SK-N-SH (cell line): ENCODE data around the gene TGOLN2. TPM values are rescaled to one million over a fixed set of nuclear protein-coding genes. Genes with fewer than 3 reads are reported as not detected.

Source experiments
- CTCF ChIA-PET: fragments of 300-600, 350-600 bp; formaldehyde crosslinking; extraction: SDS; loops from one replicate; lab custom pipeline; 2021; lab: Yijun Ruan, JAX
- POLR2A ChIA-PET: fragments of 350-600 bp; sonication (Branson Sonifier 250); formaldehyde crosslinking; extraction: SDS; loops from one replicate; lab custom pipeline; 2020; ENCODE audit warnings: antibody characterized with exemption, inconsistent platforms; lab: Yijun Ruan, JAX
- DNase-seq: peaks from one replicate; pipeline ENCODE4 v3.0.0; 2012
- H2AFZ ChIP-seq: fragments of 200-600 bp; sonication (generic); 2 replicates; pipeline ENCODE4 v1.8.1; 2016; ENCODE audit warnings: antibody characterized with exemption, mild to moderate bottlenecking, low read depth
- H3F3A ChIP-seq: fragments of 200-600 bp; sonication (generic); replicated peaks from 2 replicates; pipeline ENCODE3; 2016; ENCODE audit warnings: antibody characterized with exemption, mild to moderate bottlenecking; ENCODE audit not compliant: insufficient read depth
- H3K27ac ChIP-seq, 2 experiments: fragments of 200-500 bp in 1 of 2; fragments of 200-600 bp in 1 of 2; sonication (Bioruptor generic) in 1 of 2; sonication (generic), shearing (Covaris generic) in 1 of 2; 2 replicates each; pipeline versions ENCODE4 v1.5.1 to v1.6.1; 2014 to 2016; ENCODE audit warnings: low read depth in 2 of 2, inconsistent platforms in 1 of 2, low read length in 1 of 2, mild to moderate bottlenecking in 1 of 2, mixed read lengths in 1 of 2
- H3K27me3 ChIP-seq: fragments of 200-600 bp; sonication (generic), shearing (Covaris generic); 2 replicates; pipeline ENCODE4 v1.6.1; 2016; ENCODE audit warnings: mixed run types; ENCODE audit not compliant: insufficient read depth
- H3K36me3 ChIP-seq, 2 experiments: fragments of 200-500 bp in 1 of 2; fragments of 200-600 bp in 1 of 2; sonication (Bioruptor generic) in 1 of 2; sonication (generic) in 1 of 2; replicated peaks in 1 of 2; 2 replicates each; pipeline versions ENCODE3 to v1.5.1; 2014 to 2016; ENCODE audit warnings: low read length in 1 of 2, mild to moderate bottlenecking in 1 of 2; ENCODE audit not compliant: insufficient read depth in 2 of 2, control insufficient read depth in 1 of 2
- H3K4me1 ChIP-seq, 2 experiments: fragments of 200-500 bp in 1 of 2; fragments of 200-600 bp in 1 of 2; sonication (Bioruptor generic) in 1 of 2; sonication (generic), shearing (Covaris generic) in 1 of 2; 2 replicates each; pipeline versions ENCODE4 v1.5.1 to v1.6.1; 2014 to 2016; ENCODE audit warnings: low read depth in 1 of 2, low read length in 1 of 2, mixed run types in 1 of 2; ENCODE audit not compliant: insufficient read depth in 2 of 2, control insufficient read depth in 1 of 2
- H3K4me2 ChIP-seq: fragments of 200-600 bp; sonication (generic), shearing (Covaris generic); 2 replicates; pipeline ENCODE4 v1.6.1; 2017; ENCODE audit warnings: mixed run types
- H3K4me3 ChIP-seq, 2 experiments: fragments of 200-500 bp in 1 of 2; fragments of 200-600 bp in 1 of 2; sonication (Bioruptor generic) in 1 of 2; sonication (generic), shearing (Covaris generic) in 1 of 2; 2 replicates each; pipeline versions ENCODE4 v1.5.1 to v1.8.1; 2014 to 2016; ENCODE audit warnings: low read depth in 2 of 2, inconsistent platforms in 1 of 2, low read length in 1 of 2, mild to moderate bottlenecking in 1 of 2, mixed read lengths in 1 of 2, moderate library complexity in 1 of 2
- H3K79me2 ChIP-seq: fragments of 200-600 bp; sonication (generic); 2 replicates; pipeline ENCODE4 v1.8.1; 2017; ENCODE audit warnings: mild to moderate bottlenecking; ENCODE audit not compliant: insufficient read depth
- H3K9ac ChIP-seq: fragments of 200-600 bp; sonication (generic); 2 replicates; pipeline ENCODE4 v1.6.1; 2017; ENCODE audit warnings: mixed run types
- H3K9me2 ChIP-seq: fragments of 200-600 bp; sonication (generic); 2 replicates; pipeline ENCODE4 v1.6.1; 2017; ENCODE audit warnings: mixed run types
- H3K9me3 ChIP-seq: fragments of 200-600 bp; sonication (generic); 2 replicates; pipeline ENCODE4 v1.6.1; 2017; ENCODE audit warnings: mixed run types, mild to moderate bottlenecking, moderate library complexity
- H4K20me1 ChIP-seq: fragments of 200-600 bp; sonication (generic); 2 replicates; pipeline ENCODE4 v1.6.1; 2017; ENCODE audit warnings: mild to moderate bottlenecking, mixed run types; ENCODE audit not compliant: insufficient read depth
- CHD2 ChIP-seq: fragments of 150-350 bp; IDR thresholded peaks from 2 replicates; pipeline ENCODE4 v1.6.1; 2018; ENCODE audit warnings: low read length; ENCODE audit not compliant: partially characterized antibody
- ELF1 ChIP-seq: IDR thresholded peaks from 2 replicates; pipeline ENCODE4 v1.4.0; 2012
- EP300 ChIP-seq, 2 experiments: IDR thresholded peaks; 2 replicates each; pipeline versions ENCODE4 v1.4.0 to v1.6.1; 2012; ENCODE audit warnings: borderline replicate concordance in 1 of 2, low read depth in 1 of 2, low read length in 1 of 2
- FOXM1 ChIP-seq: IDR thresholded peaks from 2 replicates; pipeline ENCODE4 v1.4.0; 2012; ENCODE audit warnings: low read depth, mild to moderate bottlenecking
- GATA2 ChIP-seq: sonication (generic); formaldehyde crosslinking; IDR thresholded peaks from 2 replicates; pipeline ENCODE4 v1.5.0; 2020; ENCODE audit warnings: mild to moderate bottlenecking, missing genetic modification reagents
- MAX ChIP-seq: IDR thresholded peaks from 2 replicates; pipeline ENCODE4 v1.4.0; 2012; ENCODE audit warnings: low read depth
- MXI1 ChIP-seq: IDR thresholded peaks from 2 replicates; pipeline ENCODE4 v1.6.1; 2012; ENCODE audit warnings: mild to moderate bottlenecking, low read depth, low read length, improper control_type of control experiment
- NFIC ChIP-seq: IDR thresholded peaks from 2 replicates; pipeline ENCODE4 v1.4.0; 2012; ENCODE audit warnings: borderline replicate concordance
- NRF1 ChIP-seq: IDR thresholded peaks from 2 replicates; pipeline ENCODE4 v1.6.1; 2012; ENCODE audit warnings: low read depth, mild to moderate bottlenecking, low read length
- RXRA ChIP-seq: IDR thresholded peaks from 2 replicates; pipeline ENCODE4 v1.4.0; 2012; ENCODE audit warnings: low read depth, mild to moderate bottlenecking, borderline replicate concordance
- SIN3A ChIP-seq: IDR thresholded peaks from 2 replicates; pipeline ENCODE4 v1.6.1; 2012; ENCODE audit warnings: low read depth, mild to moderate bottlenecking, low read length, moderate library complexity, borderline replicate concordance
- TAF1 ChIP-seq: IDR thresholded peaks from 2 replicates; pipeline ENCODE4 v1.6.1; 2012; ENCODE audit warnings: low read depth, mild to moderate bottlenecking, low read length, moderate library complexity, borderline replicate concordance
- TEAD4 ChIP-seq: IDR thresholded peaks from 2 replicates; pipeline ENCODE4 v1.4.0; 2012; ENCODE audit warnings: mild to moderate bottlenecking, borderline replicate concordance; ENCODE audit not compliant: insufficient read depth
- WGBS: methylation state at CpG from one replicate; pipeline ENCODE4 v1.1.6; 2017; ENCODE audit warnings: low lambda C conversion rate; 5-methylcytosine and 5-hydroxymethylcytosine counted together
- polyA plus RNA-seq, 3 experiments: library from polyadenylated mRNA; depleted of rRNA; stranded (reverse); fragments of >200 nt; gene quantifications; 2 replicates each; pipeline ENCODE4 v1.2.3, GENCODE V29; 2012
- TF ChIP-seq, protein P1 (sequence below): fragments of 150-350 bp; IDR thresholded peaks from 2 replicates; pipeline ENCODE4 v1.6.1; 2017; ENCODE audit warnings: antibody characterized with exemption, low read length, low read depth, borderline replicate concordance
- TF ChIP-seq, protein P2 (sequence below): fragments of 150-350 bp; IDR thresholded peaks from 2 replicates; pipeline ENCODE4 v1.6.1; 2016; ENCODE audit warnings: mild to moderate bottlenecking, low read depth, low read length
- TF ChIP-seq, protein P3 (sequence below): IDR thresholded peaks from 2 replicates; pipeline ENCODE4 v1.4.0; 2012; ENCODE audit warnings: low read depth, borderline replicate concordance
- TF ChIP-seq, protein P4 (sequence below): fragments of 200-600 bp; sonication (generic); IDR thresholded peaks from 2 replicates; pipeline ENCODE4 v1.6.1; 2017; ENCODE audit warnings: antibody characterized with exemption, mild to moderate bottlenecking, moderate library complexity

The TGOLN2 gene
- polyA plus RNA-seq, 1 of the 3 experiments (the other 2 are of a cell fraction) = 138 TPM

DNA sequence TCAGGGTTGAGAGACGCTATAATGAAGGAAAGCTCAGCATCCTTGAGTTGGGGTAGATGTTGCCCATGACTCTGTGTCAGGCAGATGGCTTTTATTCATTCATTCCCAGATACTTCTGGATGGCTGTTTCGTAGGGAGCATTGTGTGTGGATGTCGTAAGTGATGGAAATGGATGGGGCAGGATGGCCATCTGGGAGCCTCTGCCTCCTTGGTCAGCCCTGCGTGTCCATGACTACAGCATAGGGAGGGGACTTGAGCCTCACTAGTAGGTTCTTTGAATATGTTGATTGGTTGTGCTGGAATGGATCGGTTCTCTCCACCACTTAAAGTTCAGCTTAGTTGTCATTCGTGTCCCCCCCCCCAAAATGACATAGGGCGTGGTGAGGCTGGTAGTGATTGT, 44.9 kb downstream of the TGOLN2 start:
- Histone ChIP-seq H3F3A (peaks cover 6% of the 10 kb centered on the region), H3K79me2 (no peaks in the 10 kb centered on the region), H3K4me1 (peaks cover 11% of the 10 kb centered on the region in 2 experiments), H3K27me3 (no peaks in the 10 kb centered on the region), H3K27ac (no peak overlapping the region), H3K9me2 (no peaks in the 10 kb centered on the region), H4K20me1 (0 out of 2 replicates have a peak, but pooled peaks cover 3% of the 10 kb centered on the region), H3K4me2 (no peak overlapping the region), H2AFZ (no peak overlapping the region), H3K36me3 (peaks cover 0 to 8% of the 10 kb centered on the region in 2 experiments), H3K4me3 (no peak overlapping the region), H3K9ac (no peak overlapping the region), H3K9me3 (no peaks in the 10 kb centered on the region)
- WGBS = 88% methylated on average over 7 of the region's 7 CpGs
- POLR2A ChIA-PET = no interaction called here
- TF ChIP-seq NRF1 (no peak), SIN3A (no peak), TEAD4 (no peak), NFIC (no peak), GATA2 (no peak), EP300 (IDR thresholded peaks at IDR 0.05; ENCODE audit: borderline replicate concordance in 1 of 2, low read depth in 1 of 2, low read length in 1 of 2) (no peak), MAX (no peak), RXRA (no peak), TAF1 (no peak), CHD2 (no peak), FOXM1 (no peak), ELF1 (no peak), MXI1 (no peak)
- TF ChIP-seq, protein P1, sequence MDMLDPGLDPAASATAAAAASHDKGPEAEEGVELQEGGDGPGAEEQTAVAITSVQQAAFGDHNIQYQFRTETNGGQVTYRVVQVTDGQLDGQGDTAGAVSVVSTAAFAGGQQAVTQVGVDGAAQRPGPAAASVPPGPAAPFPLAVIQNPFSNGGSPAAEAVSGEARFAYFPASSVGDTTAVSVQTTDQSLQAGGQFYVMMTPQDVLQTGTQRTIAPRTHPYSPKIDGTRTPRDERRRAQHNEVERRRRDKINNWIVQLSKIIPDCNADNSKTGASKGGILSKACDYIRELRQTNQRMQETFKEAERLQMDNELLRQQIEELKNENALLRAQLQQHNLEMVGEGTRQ = no peak
- TF ChIP-seq, protein P2, sequence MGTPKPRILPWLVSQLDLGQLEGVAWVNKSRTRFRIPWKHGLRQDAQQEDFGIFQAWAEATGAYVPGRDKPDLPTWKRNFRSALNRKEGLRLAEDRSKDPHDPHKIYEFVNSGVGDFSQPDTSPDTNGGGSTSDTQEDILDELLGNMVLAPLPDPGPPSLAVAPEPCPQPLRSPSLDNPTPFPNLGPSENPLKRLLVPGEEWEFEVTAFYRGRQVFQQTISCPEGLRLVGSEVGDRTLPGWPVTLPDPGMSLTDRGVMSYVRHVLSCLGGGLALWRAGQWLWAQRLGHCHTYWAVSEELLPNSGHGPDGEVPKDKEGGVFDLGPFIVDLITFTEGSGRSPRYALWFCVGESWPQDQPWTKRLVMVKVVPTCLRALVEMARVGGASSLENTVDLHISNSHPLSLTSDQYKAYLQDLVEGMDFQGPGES = no peak
- TF ChIP-seq, protein P3, sequence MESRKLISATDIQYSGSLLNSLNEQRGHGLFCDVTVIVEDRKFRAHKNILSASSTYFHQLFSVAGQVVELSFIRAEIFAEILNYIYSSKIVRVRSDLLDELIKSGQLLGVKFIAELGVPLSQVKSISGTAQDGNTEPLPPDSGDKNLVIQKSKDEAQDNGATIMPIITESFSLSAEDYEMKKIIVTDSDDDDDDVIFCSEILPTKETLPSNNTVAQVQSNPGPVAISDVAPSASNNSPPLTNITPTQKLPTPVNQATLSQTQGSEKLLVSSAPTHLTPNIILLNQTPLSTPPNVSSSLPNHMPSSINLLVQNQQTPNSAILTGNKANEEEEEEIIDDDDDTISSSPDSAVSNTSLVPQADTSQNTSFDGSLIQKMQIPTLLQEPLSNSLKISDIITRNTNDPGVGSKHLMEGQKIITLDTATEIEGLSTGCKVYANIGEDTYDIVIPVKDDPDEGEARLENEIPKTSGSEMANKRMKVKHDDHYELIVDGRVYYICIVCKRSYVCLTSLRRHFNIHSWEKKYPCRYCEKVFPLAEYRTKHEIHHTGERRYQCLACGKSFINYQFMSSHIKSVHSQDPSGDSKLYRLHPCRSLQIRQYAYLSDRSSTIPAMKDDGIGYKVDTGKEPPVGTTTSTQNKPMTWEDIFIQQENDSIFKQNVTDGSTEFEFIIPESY = no peak
- TF ChIP-seq, protein P4, sequence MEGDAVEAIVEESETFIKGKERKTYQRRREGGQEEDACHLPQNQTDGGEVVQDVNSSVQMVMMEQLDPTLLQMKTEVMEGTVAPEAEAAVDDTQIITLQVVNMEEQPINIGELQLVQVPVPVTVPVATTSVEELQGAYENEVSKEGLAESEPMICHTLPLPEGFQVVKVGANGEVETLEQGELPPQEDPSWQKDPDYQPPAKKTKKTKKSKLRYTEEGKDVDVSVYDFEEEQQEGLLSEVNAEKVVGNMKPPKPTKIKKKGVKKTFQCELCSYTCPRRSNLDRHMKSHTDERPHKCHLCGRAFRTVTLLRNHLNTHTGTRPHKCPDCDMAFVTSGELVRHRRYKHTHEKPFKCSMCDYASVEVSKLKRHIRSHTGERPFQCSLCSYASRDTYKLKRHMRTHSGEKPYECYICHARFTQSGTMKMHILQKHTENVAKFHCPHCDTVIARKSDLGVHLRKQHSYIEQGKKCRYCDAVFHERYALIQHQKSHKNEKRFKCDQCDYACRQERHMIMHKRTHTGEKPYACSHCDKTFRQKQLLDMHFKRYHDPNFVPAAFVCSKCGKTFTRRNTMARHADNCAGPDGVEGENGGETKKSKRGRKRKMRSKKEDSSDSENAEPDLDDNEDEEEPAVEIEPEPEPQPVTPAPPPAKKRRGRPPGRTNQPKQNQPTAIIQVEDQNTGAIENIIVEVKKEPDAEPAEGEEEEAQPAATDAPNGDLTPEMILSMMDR = no peak
- no peak for DNase-seq
- CTCF ChIA-PET = interaction anchor here (0.6 to 12.0 kb wide), 8 partner anchors 15 to 357 kb away, joined by 3 to 205 read pairs (median 8); partner anchors contain the start of gene TCF7L1
